Endodermal cell (in vitro differentiated cells): ENCODE results near the gene RASGRP3. TPM values are rescaled to one million over a fixed set of nuclear protein-coding genes. Genes with fewer than 3 reads are reported as not detected.

ENCODE experiments used
- DNase-seq: peaks from one replicate; pipeline ENCODE4 v3.0.0-alpha.2; 2017
- H3K27ac ChIP-seq: 2 replicates; pipeline ENCODE4 v1.5.1; 2013; ENCODE audit warnings: mild to moderate bottlenecking, low read depth, low read length, moderate library complexity
- H3K27me3 ChIP-seq: 2 replicates; pipeline ENCODE4 v1.6.1; 2013; ENCODE audit warnings: mild to moderate bottlenecking, low read length, moderate library complexity; ENCODE audit not compliant: insufficient read depth, control insufficient read depth, poor library complexity, severe bottlenecking
- H3K36me3 ChIP-seq: 2 replicates; pipeline ENCODE4 v1.7.0; 2013; ENCODE audit warnings: mild to moderate bottlenecking, low read length, moderate library complexity; ENCODE audit not compliant: control insufficient read depth, insufficient read depth
- H3K4me1 ChIP-seq: one replicate; pipeline ENCODE4 v1.7.0; 2013; ENCODE audit warnings: low read length; ENCODE audit not compliant: control insufficient read depth, insufficient read depth
- H3K4me3 ChIP-seq: 2 replicates; pipeline ENCODE4 v1.5.1; 2013; ENCODE audit warnings: mild to moderate bottlenecking, low read length, moderate library complexity
- H3K9ac ChIP-seq: 2 replicates; pipeline ENCODE4 v1.6.1; 2013; ENCODE audit warnings: mild to moderate bottlenecking, low read length, moderate library complexity; ENCODE audit not compliant: poor library complexity, severe bottlenecking; ENCODE audit errors: extremely low read depth
- H3K9me3 ChIP-seq: 2 replicates; pipeline ENCODE4 v1.6.1; 2013; ENCODE audit warnings: mild to moderate bottlenecking, low read length, moderate library complexity; ENCODE audit not compliant: control insufficient read depth
- H3K27ac Mint-ChIP-seq: 2 replicates; pipeline ENCODE4 v1.8.0; 2020; ENCODE audit warnings: mixed read lengths
- H3K27me3 Mint-ChIP-seq: 2 replicates; pipeline ENCODE4 v1.8.0; 2021; ENCODE audit warnings: mild to moderate bottlenecking, mixed read lengths; ENCODE audit not compliant: insufficient read depth
- H3K36me3 Mint-ChIP-seq: 2 replicates; pipeline ENCODE4 v1.8.0; 2020; ENCODE audit warnings: low read depth, mixed read lengths
- H3K4me1 Mint-ChIP-seq: 2 replicates; pipeline ENCODE4 v1.8.0; 2020; ENCODE audit warnings: mixed read lengths
- H3K4me3 Mint-ChIP-seq: 2 replicates; pipeline ENCODE4 v1.8.0; 2020; ENCODE audit warnings: mild to moderate bottlenecking, moderate library complexity, mixed read lengths
- H3K9me3 Mint-ChIP-seq: 2 replicates; pipeline ENCODE4 v1.8.0; 2020; ENCODE audit warnings: mild to moderate bottlenecking, mixed read lengths
- WGBS, 2 experiments: methylation state at CpG; one replicate each; pipeline versions ENCODE4 v1.1.5 to v1.1.7; 2013; ENCODE audit warnings: missing lambda C conversion rate in 2 of 2, mixed read lengths in 1 of 2; ENCODE audit not compliant: insufficient coverage in 1 of 2, insufficient read length in 1 of 2; 5-methylcytosine and 5-hydroxymethylcytosine counted together
- total RNA-seq, 2 donors: library from RNA; stranded (reverse); fragmentation: NEBNext Ultra II Directional in 1 of 2; extraction: Animal tissue kit (Norgen Biotek cat#: 25700) in 1 of 2; gene quantifications; 2 replicates in 1 of 2; 3 replicates in 1 of 2; pipeline ENCODE4 v1.2.1, GENCODE V29; 2021
- TF ChIP-seq, protein P1 (sequence below): fragments of 200-600 bp; sonication (generic); conservative IDR thresholded peaks from 2 replicates; pipeline ENCODE4 v1.5.0; 2021; ENCODE audit warnings: antibody characterized with exemption, mild to moderate bottlenecking

The RASGRP3 gene
- total RNA-seq, 2 donors from 2014 or later: 0.29 TPM; not detected in 1

DNA sequence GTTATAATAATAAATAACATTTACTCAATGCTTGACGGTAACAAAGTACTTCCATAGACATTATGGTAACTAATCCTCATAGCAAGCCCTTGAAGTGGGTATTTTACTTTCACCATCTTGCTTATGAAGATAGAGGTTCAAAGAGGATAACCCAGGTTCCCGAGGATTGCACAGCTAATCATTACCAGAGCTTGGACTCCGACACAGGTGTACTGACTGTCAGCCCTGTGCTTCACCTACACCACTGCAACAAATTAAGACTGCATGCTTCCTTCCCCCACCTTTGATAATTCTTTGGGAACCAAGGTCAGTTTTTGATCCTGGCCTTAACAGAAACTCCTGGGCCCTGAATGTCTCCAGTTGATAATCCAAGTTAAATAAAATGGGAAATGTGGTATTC lies 73.8 kb downstream of the RASGRP3 start:
- Histone ChIP-seq H3K4me3 (no peak overlapping the region), H3K27me3 (no peaks in the 10 kb centered on the region), H3K36me3 (no peaks in the 10 kb centered on the region), H3K4me1 (peaks cover 3% of the 10 kb centered on the region), H3K27ac (no peak overlapping the region), H3K9ac (no peak overlapping the region), H3K9me3 (no peaks in the 10 kb centered on the region)
- TF ChIP-seq, protein P1, sequence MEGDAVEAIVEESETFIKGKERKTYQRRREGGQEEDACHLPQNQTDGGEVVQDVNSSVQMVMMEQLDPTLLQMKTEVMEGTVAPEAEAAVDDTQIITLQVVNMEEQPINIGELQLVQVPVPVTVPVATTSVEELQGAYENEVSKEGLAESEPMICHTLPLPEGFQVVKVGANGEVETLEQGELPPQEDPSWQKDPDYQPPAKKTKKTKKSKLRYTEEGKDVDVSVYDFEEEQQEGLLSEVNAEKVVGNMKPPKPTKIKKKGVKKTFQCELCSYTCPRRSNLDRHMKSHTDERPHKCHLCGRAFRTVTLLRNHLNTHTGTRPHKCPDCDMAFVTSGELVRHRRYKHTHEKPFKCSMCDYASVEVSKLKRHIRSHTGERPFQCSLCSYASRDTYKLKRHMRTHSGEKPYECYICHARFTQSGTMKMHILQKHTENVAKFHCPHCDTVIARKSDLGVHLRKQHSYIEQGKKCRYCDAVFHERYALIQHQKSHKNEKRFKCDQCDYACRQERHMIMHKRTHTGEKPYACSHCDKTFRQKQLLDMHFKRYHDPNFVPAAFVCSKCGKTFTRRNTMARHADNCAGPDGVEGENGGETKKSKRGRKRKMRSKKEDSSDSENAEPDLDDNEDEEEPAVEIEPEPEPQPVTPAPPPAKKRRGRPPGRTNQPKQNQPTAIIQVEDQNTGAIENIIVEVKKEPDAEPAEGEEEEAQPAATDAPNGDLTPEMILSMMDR: no peak
- H3K9me3 Mint-ChIP-seq: no peaks in the 10 kb centered on the region
- no peak overlapping the region for H3K4me3 Mint-ChIP-seq
- peaks cover 5% of the 10 kb centered on the region for H3K27me3 Mint-ChIP-seq
- 96% methylated on average over 2 of the region's 3 CpGs; no CpG with 5 or more reads in 1 of the 2 experiments for WGBS, 2 experiments
- H3K4me1 Mint-ChIP-seq: peaks cover 27% of the 10 kb centered on the region
- no peak for DNase-seq
- H3K27ac Mint-ChIP-seq: no peak overlapping the region
- H3K36me3 Mint-ChIP-seq: no peaks in the 10 kb centered on the region

DNA sequence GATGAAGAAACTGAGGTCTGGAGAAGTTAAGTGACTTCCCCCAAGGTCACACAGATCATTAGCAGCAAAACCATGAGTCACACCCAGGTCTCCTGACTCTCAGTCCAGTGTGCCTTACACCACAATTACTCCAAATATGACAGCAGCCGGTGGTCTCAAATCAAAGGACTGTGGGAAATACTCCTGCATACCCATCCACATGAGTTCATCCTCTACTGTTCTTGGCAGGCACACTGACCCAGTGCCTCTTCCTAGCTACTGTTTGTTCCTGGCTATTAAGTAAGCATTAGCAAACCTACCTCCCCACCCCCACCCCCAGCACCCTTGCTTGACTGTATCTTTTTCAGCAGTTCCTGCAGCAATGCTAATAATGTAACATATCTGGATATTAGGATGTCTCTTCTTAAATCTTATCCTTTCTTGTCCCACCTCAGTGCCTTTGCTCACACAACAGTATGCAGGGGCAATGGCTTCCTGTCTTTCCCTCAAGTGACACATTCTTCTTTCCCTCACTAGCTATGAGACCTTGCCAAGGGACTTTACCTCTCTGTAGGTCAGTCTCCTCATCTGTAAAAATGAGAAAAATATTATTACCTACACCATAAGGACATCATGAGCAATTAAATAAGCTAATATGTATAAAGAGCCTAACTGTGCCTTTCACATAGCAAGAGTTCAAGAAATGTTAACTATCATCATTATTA lies 76.5 kb downstream of the RASGRP3 start:
- no peaks in the 10 kb centered on the region for H3K36me3 ChIP-seq
- no peak overlapping the region for H3K27ac Mint-ChIP-seq
- no peaks in the 10 kb centered on the region for H3K36me3 Mint-ChIP-seq
- no peak for DNase-seq
- peaks cover 33% of the 10 kb centered on the region for H3K4me1 Mint-ChIP-seq
- peaks cover 6% of the 10 kb centered on the region for H3K4me1 ChIP-seq
- TF ChIP-seq, protein P1: no peak
- H3K27ac ChIP-seq: no peak overlapping the region
- H3K27me3 ChIP-seq: no peaks in the 10 kb centered on the region
- no peak overlapping the region for H3K4me3 Mint-ChIP-seq
- WGBS, 2 experiments: 90 to 95% methylated on average over 1 of the region's 1 CpG
- H3K9me3 ChIP-seq: no peaks in the 10 kb centered on the region
- H3K4me3 ChIP-seq: no peak overlapping the region
- no peak overlapping the region for H3K9ac ChIP-seq
- no peaks in the 10 kb centered on the region for H3K9me3 Mint-ChIP-seq
- peaks cover 2% of the 10 kb centered on the region for H3K27me3 Mint-ChIP-seq

- peaks cover 6% of the 10 kb centered on the region for H3K4me1 ChIP-seq
- TF ChIP-seq, protein P1: no peak
- Mint-ChIP-seq H3K4me3 (no peak overlapping the region), H3K4me1 (peaks cover 28% of the 10 kb centered on the region), H3K27me3 (no peaks in the 10 kb centered on the region), H3K36me3 (no peaks in the 10 kb centered on the region), H3K27ac (peak overlapping the region; percentile 81), H3K9me3 (no peaks in the 10 kb centered on the region)
- H3K9ac ChIP-seq: peak overlapping the region; percentile 44
- no peak for DNase-seq
- H3K27me3 ChIP-seq: no peaks in the 10 kb centered on the region
- H3K36me3 ChIP-seq: no peaks in the 10 kb centered on the region
- H3K4me3 ChIP-seq: peak overlapping the region; percentile 40
- H3K9me3 ChIP-seq: no peaks in the 10 kb centered on the region
- 83 to 90% methylated on average over 1 to 3 of the region's 3 CpGs for WGBS, 2 experiments
- H3K27ac ChIP-seq: no peak overlapping the region
These were observed 79.2 kb downstream of the RASGRP3 start for GRCh38 chr2:33555681-33556080.
